GM18502 (cell line): ENCODE data around the gene BEST3.

Experiments used
- ATAC-seq: cut with Tn5 transposase; IDR thresholded peaks from one replicate; pipeline ENCODE4 v1.9.1; 2021; ENCODE audit warnings: mild to moderate bottlenecking; ENCODE audit not compliant: unreplicated experiment, poor library complexity

Gene BEST3

DNA sequence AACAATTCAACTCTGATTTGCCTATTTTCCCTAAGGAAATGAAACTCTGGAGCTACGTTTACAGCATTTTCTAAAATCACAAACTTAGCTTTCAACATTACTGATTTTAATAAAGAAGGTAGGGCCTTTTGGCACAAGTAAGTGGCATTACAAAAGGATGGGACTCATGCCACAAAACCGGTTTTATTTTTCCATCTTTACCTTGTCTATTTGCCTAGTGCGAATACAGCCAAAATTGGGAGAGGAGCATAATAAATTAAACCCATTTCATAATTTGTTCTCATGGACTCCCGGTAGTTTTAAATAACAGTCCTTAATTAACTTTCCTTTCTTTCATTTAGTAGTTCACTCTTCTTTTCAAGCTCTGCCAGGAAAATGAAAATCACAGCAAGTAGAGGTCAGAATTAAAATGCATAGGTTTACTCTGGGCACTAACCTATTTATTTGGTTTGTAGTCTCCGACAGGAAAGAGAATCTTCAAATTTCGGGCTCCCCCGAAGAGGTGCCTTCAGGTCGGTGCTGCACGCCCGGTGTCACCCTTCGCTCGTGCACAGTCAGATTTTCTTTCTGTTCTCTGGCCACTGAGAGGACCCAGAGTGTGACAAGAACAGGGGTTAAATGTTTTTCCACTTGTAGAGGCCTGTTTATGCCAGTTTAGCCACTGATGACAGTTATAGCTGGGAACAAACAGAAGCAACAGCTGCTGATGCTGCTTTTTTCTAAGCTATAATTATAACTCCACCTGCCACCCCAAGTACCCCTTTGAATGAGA, at the start of gene BEST3:
BEST3 (minus strand) TSS at position 535 of the 772 bp plus-strand sequence. CDS start 1,505 bp downstream, outside the sequence.
- ATAC-seq, result no peak

DNA sequence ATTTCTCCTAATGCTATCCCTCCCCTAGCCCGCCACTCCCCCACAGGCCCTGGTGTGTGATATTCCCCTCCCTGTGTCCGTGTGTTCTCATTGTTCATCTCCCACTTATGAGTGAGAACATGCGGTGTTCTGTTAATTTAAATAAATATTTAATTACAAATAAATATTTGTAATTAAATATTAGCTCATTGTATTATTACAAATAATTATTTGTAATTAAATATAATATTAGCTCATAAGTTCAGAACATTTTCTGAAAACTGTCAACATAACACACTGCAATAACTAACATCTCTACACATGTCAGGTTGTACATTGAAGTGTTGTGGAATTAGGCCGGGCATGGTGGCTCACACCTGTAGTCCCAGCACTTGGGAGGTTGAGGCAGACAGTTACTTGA, 45.0 kb upstream of the BEST3 start:
- no peak for ATAC-seq

DNA sequence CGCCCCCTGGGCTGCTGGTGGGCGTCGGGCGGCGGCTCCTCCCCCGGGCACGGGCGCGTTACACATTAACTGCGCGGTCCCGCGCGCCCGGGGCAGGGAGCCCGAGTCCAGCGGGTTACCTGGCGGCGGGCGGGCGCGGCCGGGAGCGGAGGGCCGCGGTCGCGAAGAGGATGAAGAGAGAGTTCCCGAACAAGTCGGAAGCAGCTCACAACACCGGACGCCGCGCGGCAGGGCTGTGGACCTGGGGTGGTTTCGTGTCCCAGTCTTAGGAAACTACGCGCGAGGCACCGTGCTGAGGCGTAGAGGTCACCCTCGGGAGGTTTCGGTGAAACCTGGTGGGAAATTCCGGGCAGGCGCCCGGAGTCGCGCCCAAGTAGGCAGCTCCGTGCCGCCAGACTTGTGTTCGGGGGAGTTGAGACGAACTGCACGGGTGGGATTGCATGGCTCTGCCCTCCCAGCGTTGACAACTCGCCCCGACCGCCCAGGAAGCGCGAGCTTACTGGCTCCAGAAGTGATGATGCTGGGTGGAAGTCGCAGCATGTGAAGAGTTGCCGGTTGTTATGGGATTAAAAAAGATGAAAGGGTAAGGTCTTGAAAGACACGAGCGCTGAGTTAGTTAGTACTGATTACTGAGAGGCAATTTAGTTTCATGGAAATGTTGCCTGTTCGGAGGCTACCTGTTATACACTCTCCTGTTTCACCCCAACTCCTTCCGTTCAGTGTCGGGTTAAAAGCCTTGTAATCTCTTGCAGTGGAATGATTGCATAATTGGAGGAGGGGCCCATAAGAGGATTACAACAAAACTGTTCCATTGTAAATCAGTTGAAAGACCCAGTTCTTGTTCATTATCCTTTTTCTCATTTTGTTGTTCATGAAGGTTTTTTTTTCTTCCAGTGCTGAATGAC, 40.4 kb upstream of the BEST3 start:
- ATAC-seq, result peak; percentile 45

DNA sequence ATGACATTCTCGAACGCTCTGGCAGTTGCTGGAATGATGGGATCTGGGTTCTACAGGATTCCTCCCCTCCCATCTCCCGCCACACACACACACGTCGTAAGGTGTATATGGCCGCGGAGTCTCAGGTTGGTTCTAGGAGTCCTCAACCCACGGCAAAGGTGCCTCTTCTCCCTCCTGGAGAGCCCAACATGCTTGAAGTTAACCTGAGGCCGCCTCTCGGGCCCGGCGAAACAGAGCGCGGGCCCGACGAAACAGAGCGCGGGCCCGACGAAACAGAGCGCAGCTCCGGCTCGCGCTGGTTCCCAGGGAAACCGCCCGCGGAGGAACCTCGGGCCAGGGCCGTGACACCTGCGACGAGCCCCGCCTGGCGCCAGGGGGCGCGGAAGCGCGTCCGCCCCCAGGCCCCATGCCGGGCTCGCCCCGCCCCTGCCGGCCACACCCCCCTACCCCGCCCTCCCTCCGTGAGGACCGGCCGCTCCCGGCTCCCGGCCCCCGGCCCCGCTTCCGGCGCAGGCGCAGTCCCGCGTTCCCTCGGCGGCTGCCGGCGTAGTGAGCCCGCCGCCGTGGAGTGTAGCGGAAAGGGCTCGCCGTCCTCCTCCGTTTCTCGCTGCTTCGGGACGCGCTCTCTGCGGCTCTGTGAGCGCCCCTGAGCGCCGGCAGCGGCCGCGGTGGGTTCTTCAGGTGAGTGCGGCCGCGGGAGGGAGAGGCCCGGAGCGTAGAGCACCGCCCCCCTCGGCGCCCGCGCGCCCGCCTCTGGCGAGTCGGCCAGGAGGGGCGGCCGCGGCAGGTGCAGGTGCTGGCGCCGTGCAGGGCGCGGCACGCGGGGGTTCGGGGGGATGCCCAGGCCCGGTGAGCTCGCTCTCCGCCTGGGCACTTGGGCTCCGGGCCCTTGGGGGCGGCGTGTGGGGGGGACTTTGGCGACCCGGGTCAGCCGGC, 39.5 kb upstream of the BEST3 start, which contains the start of gene RAB3IP:
RAB3IP (plus strand) TSS at position 510 of the 936 bp plus-strand sequence. CDS start 16,549 bp downstream, outside the sequence.
- peak; percentile 85 for ATAC-seq

DNA sequence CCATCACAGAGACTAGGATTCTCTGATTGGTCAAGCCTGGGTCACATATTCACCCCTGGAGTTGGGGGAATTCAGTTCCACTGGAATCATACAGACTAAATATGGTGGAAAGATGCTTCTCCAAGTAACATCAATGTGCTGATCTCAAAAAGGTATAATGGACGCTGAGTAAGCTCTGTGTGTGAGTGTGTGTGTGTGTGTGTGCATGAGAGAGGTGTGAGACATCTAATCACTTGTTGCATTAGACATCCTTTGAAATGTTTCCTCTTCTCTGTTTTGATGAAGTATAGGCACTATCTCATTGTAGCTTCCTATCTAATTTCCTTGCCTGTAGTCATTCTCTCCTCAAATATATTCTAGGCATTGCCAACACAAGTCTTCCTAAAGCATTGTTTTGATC, 34.5 kb upstream of the BEST3 start:
- ATAC-seq, result no peak

DNA sequence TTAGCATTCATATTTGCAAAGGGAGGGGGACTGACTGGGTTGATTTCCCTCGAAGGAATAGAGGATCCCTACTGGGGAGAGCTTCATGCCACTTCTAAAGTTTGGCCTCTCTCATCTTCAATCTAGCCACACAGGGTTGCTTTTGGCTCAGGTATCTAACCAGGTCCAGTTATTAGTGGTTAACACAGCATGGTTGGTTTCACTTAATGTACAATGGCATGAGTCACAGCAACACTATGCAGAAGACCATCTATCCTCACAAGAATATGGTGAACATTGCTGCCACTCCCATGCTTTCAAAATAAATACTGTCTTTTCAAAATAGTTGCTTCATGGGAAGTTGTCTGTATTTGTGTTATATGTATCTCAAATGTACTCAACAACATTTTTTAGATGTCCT, 33.0 kb upstream of the BEST3 start:
- ATAC-seq, result no peak

DNA sequence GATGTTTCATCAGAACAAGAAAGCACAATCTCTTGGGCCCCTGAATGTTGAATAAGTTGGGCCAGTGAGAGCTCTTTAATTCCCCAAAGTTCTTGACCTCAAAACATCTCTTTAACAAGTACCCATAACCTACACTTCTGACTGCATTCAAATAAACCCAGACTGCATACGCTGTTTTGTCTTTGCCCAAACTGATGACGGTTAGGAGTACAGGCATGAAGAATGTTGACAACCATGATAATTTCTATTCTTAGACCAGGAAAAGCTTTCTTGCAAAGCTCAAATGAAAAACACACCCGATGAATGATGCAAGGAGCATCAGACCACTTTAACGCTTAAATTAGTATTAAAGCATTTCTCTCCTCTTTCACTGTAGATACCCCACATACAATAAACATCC, 27.8 kb upstream of the BEST3 start:
- no peak for ATAC-seq

DNA sequence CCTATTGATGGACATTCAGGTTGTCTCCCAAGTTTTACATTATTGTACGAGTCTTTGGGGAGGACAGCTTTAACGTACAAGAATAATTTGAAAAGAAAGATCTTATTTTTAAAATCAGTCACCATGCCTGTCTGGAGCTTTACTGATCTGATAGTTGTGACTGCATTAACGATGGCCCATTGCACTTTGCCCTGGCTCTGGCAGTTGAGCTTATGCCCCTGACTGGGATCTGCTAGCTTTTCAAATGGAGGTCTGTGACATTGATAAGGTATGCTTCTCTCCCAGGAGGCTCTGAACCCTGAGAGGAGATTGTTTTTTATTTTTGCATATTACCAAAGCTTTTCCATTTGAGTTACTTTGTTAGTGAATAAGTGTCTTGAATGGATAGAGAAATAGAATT, 21.6 kb upstream of the BEST3 start:
- no peak for ATAC-seq

DNA sequence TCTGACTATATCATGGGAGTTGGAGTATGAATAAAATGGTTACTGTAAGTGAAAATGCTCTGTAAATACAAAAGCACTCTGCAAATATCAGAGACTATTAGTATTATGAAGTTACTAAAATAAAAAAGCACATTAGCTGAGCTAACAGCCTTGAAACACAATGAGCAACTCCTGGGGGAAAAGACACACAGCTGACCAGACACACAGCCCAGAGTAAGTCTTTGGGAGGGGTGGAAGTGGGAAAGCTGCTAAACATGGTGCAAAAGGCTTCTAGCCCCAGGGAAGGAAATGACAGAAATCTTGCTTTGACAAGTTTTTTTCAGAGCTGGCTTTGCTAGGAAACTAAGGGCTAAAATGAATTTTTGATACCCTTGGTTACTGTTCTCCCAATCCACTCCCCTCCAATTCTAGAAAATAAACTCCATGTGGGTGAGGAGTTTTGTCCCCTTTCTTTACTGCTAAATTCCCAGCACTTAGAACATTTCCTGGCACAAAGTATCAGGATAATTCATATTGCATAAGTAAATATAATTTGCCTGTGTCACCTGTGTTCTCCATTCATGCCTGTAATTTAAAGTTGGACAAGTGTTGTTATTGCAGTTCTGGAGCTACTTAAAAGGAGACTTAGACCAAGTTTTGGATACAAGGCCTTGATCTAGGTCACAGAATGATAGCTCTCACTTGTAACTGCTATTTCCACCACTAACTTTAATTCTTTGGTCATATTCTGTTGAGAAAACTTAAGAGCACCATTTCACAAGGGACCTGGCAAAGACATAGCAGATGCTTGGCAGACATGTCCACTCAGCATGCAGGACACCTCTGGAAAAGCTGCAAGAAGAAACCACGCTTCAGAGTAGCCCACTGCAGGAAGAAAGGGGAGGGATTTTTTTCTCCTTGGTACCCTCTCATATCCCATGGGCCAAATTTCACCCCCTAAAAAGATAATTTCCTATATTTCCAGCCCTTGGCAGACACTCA, 20.5 kb upstream of the BEST3 start:
- no peak for ATAC-seq

DNA sequence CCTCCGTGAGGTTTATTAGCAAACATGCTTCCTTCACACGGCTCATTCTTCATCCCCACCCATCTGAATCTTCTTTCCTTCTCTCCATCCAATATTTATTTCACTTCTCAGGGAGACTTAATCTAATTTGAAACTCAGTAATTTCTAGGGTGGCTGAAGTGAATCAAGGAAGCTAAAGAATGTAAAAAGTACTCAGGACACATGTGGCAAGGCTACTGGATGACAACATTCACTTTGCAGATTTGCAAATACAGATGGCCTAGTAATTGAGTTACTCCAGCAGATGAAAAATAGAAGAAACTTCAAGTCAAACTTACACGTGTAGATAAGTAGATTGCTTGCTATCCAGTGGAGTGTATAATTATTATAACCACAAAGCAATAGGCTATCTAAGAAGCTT, 15.4 kb upstream of the BEST3 start:
- ATAC-seq, result no peak

DNA sequence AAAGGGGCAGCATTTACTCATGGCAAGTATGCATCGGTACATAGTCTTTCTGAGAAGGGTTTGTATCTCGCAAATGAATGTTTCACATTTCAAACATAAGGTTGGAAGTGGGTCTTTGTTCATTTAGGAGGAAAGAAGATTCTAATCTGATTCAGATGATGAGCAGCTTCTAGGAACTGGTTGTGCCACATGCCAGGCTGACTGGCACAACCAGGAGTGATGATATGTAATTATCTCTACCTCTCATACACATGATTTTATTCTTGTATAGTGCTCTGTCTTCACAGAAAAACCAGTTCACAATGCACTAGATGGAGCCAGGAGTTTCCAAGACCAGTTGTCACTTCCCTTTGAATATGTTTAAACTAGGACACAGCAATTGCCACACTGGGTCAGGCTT, 13.7 kb upstream of the BEST3 start:
- no peak for ATAC-seq

DNA sequence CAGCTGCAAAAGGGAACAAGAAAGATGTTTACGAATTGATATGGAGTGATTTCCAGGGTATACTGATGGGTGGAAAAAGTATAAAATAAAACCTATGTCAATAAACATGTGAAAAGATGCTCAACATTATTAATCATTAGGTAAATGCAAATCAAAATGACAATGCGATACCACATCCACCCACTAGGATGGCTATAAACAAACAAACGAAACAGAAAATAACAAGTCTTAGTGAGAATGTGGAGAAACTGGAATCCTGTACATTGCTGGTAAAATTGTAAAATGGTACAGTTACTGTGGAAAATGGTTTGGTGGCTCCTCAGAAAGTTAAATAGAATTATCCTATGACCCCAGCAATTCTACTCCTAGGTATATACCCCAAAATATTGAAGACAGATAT, 9.5 kb upstream of the BEST3 start:
- ATAC-seq, result no peak

DNA sequence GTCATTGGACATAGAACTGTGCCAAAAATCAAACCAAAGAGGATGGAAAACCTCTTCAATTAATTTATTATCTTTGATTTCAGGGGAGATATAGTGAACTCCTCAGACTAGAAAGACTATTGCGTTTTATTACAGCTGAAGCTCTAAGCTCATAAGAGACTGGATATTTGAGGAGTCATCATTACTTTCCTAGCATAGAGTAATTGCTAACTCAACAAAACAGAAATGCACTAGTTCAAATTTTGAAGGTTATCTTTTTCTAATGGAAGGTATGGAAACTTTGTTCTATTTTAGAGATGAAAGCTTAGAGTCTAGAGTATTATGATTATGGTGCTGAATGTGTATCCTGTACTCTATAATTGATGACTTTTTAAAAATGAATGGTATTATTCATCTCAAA, 5.3 kb upstream of the BEST3 start:
- no peak for ATAC-seq

DNA sequence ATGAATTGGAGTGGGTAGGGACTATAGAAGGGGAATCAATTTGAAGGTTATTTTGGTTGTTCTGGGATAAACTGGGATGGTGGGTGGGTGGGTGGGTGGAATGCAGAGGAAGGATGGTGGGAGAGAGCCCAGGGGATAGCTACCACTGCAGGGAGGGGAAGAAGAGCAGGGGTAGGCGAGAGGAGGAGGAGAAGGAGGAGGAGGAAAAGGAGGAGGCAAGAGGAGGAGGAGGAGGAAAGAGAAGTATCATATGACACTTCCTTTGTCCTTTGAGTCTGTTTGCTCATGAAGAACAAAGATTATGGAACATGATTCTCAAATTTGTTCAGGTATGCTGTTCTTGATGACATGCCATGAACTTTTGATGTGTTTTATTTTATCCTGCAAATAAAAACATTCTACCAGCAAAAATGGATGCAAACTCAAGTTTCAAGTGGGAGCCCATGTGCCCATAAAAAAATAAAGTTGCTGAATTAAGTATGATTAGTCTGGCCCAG, 4.1 kb upstream of the BEST3 start:
- ATAC-seq, result no peak

DNA sequence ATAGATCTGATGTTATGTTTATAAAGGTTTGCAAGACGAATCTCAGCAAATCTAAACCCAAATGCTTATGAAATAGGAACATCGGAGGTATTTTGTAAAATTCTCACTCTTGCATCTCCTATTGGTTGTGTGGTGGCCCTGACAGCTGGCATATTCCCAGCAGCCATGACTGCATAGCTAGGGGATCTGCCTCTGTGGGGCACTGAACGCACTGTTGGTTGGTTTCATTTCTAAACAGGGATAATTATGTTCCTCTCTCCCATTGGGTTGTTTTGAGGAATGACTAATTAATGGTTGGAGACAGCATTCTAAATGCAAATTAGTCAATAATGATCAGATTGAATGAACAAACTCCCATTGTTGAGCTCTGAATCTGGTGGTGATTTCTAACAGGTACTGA, 2.7 kb upstream of the BEST3 start:
- no peak for ATAC-seq

DNA sequence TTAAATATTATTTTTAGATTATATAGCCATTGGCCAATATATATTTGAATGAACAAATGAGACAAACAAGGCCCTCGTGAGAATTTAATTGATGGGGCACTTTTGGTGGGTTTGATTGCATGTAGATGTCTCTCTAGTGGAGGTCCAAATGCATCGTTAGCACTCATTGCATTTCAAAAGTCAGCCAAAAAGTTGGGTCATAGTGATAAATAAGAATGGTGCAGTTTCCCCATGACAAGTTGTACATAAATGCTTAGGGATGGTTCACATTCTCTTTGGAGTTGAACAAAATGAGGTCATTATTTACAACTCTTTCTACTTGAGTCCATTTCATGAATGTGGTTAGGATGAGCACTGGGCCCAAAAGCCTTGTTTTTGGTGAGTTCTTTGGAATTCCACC, 1.0 kb downstream of the BEST3 start:
- no peak for ATAC-seq

DNA sequence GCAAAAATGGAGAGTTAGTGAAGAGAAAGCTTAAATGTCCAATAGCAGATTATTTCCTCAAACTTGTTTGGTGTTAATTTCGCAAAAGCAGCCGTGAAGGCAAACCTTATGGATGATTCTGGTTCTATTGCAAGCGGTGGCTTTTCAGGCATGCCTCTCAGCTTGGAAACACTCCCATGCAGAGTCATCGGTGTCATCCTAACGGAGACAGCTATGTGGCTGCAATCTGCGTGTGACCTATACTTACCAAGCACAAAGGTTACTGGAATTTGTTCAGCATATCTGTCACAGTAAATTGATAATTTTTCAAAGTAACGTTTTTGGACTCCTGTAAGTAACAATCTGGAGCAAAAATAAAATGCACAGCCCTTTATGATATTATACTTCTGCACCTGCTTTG, 5.0 kb downstream of the BEST3 start:
- no peak for ATAC-seq

DNA sequence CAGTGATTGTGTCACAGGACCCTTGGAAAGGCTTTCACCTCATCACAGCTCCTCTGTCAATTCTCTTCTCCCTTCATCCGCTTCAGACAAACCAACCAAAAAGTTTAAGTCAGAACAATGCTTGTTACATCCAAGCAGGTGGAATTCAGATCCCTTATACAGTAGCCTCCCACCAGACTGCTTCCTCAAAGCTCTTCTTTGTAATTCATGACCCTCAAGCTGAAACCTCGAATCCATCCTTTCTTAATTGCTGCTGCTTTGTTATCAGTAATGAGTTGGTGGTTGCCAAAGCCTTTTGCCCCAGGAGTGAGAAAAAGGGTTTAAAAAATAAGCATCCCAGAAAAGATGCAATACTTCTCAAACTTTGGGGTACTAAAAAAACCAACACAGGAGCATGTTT, 9.5 kb downstream of the BEST3 start:
- no peak for ATAC-seq
